Stromal cell of bone marrow (primary cell): ENCODE results near the gene CSPG4.
"Not testable (repeated sequence)": the region's sequence is repeated elsewhere in the genome, so short reads cannot be mapped to it uniquely, and the experiment has no call there.

Experiments used
- DNase-seq: peaks from one replicate; pipeline ENCODE4 v3.0.0-alpha.2; 2012; ENCODE audit warnings: low read depth

CSPG4 gene

DNA sequence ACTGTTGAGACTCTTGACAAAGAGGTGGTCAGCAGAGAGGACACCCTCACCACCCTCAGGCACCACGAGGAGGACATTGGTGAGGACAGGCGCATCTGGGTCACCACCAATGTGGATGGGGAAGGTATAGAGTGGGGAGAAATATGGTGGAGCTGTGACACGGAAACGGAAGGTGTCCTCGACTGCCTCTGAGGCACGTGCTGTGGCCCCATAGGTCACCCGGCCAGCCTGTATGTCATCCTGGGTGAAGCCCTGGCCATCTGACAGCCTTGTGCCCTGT is 24.4 kb downstream of the CSPG4 start:
- no peak for DNase-seq

DNA sequence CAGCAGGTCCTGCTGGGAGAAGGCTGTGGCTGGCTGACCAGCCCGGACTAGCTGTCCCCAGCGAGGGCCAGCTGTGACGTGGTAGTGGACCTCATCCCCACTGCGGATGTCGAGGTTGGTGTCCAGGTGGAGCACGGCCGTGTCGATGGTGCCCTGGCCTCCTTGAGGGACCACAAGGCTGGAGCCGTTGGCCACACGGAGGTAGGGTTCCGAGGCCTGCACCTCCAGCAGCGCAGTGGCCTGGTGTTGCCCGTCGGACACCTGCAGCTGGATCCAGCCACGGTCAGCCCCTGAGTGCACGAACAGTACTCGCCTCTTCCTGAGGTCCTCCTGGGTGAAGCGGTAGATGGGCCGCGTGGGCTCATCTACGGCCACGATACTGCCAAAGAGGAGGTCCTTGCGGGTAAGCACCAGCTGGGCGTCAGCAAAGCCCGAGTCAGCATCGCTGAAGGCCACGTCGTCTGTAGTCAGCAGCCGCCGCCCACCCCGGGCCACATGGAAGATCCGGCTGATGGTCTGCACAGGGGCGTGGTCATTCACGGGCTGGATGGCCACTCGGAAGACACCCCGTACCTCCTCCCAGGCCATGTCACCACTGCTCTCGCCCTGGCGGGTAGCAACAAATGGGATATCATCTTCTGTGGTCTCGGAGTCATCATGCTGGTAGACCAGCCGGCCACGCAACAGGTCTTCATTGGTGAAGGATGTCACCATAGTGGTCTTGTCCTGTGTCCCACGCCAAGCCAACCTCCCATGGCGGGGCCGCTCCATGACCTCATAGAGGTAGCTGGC is 25.0 kb downstream of the CSPG4 start:
- DNase-seq = no peak

DNA sequence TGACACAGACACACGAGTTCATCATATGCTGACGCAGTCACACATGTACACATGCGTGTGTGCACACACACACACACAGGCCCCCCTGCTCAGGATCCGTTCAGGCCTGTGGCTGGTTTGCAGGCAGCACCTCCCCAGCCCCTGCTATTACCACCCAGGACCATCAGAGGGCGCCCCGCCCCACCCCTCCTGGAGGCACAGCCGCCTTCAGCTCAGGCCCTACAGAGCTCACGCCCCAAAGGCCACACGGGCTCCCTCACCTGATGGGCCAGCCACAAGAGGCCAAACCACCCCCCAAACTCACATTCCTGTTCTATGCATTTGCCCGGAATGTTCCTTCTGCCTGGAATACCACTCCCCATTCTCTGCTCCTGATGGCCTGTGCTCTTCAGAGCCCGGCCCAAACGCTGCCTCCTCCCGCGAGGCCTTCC is 26.4 kb downstream of the CSPG4 start:
- not testable (repeated sequence) for DNase-seq

DNA sequence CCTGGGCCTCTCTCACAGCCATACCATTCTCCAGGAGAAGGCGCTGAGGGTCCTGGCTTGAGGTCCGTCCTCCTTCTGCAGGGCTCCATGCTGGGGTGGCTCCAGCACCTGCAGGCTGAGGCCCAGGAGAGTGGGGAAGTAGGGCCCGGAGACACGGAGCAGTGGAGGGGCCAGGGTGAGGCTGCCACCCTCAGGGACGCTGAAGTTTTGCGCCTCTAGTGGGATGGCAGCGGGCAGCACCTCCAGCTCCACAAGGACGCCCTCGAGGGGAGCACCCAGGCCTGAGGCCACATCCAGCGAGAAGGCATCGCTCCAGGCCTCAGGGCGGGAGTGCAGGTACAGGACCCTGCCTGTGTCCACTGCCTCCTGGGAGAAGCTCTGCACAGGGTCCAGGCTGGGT is 27.5 kb downstream of the CSPG4 start:
- DNase-seq = no peak

DNA sequence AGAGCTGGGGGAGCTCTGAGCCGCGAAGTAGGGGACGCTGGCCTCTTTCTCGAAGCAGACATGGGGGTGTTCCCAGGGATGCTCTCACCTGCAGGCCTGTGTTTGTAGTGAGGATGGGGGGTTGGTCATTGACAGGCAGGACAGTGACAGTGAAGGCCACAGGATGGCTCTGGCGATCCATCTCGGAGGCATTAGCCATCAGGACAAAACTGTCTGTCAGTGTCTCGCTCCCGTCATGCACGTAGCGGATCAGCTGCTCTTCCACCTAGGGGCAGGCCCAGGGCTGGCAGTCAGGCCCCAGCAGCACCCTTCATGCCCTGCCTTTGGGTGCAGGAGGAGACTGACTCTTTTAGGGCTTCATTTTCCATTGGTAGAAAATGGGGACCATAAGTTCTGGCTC is 28.0 kb downstream of the CSPG4 start:
- DNase-seq = no peak

DNA sequence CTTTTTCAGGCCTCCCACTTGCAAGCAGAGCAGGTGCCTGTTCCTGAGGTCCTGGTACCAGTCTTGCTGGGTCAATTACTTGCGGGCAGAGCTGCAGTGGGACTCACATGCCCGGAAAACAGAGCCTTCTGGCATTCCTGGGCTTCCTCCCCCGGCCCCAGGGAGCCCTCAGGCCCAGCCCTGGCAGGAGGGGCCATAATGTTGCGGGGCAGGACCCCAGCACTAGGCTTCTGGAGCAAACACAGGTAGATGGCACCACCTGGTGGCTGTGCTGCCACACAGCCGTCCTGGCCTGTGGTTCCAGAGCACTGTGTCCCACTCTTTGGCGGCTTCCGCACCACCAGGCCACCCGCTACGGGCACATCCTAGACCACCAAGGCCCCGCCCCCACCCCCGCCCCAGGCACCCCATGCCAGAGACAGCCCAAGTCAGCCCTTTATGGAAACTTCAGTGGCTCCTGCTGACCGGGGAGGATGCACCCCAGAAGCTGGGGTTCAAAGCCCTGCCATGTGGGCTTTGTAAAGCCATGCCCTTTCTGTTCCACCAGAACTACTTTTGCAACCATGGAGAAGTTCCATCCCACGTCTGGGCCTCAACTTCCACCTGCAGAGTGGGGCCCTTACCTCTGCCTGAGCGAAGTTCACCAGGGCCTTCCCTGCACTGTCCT is 28.9 kb downstream of the CSPG4 start:
- not testable (repeated sequence) for DNase-seq

DNA sequence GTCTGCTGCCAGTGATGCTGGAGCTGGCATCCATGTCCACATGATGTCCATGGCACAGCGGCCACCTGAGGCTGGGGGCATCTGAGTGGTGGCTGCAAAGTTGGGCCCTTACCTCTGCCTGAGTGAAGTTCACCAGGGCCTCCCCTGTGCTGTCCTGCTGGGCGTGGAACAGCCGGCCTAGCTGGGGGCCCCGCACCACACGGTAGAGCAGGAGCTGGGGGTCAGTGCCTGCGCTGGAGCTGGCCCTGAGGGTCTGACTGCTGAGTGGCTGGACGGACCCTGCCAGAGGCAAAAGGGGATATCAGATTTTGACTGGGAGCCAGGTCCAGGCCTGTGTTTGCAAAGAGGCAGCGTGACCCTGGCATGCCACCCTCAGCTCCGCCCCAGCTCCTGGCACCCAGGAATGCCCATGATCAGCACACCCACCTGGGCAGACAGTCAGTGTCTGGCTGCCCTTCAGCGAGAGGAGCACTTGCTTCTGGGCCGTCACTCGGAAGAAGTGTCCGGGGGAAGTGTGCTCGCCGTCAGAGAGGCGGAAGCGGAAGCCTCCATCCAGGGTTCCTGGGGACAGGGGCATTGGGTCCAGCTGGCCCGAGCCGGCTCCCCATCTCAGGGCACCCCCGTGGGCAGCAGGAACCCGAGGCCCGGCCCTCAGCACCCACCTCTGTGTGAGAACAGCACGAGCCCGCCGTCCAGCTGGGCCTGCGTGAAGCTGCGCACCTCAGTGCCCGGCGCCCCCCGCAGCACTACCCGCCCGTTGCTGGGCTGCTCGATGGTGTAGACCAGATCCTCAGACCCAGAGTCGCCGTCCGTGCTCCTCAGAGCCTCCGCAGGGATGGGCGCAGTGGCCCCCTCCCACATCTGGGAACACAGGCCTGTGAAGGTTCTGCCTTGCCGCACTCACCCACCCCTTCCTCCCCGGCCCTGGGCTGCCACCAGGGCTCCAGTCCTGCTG is 30.2 kb downstream of the CSPG4 start:
- DNase-seq = no peak

DNA sequence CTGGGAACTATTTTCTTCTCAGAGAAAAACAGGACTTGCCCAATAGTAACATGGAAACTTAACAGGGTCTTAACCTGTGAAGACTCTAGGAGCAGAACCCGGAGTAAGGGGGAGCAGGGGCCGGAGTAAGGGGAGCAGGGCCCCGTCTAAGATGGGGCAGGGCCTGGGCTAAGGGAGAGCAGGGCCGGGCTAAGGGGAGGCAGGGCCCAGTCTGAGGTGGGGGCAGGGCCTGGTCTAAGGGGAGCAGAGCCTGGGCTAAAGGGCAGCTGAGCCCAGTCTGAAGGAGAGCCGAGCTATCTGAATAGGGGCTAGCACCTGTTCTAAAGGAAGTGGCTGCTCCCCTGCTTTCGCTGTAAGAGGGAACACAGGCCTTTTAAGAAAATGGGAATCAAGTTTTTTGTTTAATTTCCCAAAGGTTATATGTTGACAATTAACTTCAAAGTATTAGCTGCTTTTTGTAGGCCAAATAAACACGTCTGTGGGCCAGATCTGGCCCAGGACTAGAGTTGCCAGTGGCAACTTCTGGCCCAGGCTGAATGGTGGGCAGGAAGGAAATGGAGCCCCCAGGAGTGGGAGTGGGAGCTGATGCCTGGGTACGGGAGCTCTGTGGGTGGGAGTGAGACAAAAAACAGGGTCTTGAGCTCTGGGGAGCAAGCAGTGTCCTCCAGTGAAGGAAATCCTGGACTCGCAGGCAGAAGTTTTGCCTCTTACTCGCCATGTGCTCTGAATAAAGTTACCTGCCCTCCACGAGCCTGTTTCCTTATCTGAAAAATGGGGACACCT is 32.5 kb downstream of the CSPG4 start:
- DNase-seq = no peak

DNA sequence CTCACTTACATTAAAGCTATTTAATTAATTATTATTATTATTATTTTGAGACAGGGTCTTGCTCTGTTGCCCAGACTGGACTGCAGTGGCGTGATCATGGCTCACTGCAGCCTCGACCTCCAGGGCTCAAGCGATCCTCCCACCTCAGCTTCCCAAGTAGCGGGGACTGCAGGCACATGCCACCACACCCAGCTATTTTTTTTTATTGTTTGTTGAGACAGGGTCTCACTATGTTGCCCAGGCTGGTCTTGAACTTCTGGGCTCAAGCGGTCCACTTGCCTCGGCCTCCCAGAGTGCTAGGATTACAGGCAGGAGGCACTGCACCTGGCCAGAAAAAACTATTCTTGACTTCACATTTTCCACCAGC is 34.3 kb downstream of the CSPG4 start:
- DNase-seq = not testable (repeated sequence)

DNA sequence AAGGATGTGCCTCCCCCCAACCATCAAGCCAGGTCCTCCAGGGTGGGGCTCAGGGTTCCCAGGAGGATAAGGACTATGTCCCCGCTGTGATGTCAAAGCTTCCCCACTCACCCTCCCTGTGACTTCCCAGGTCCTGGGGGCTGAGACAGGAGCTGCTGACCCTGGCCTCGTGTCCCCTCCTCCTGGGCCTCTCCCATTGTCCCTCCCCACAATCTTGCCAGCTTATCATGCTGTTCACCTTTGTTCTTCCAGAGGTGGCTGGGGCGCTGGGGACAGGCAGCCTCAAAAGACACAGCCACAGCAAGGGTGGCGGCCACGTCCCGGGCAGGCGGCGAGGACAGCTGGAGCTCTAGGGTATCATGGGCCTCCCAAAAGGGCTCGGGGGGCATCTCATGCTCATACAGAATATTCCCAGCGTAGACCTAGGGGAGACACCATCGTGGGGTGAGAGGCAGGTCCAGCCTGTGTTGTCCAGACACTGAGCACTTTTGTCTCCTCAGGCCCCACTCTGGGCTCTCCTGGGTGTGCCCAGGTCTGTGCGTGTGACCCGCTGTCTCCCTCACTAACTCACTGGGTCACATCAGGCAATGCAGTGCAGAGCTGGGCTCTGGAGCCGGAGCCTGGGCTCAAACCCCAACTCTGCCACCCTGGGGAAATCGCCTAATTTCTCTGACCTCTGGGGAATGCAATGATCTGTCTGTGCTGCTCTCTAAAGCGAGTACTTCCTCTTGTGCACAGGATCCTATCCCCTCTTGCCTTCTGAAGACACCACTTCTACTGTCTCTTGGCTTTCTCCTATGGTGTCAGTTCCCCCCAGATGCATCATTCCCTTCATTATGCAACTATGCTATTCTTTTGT is 35.0 kb downstream of the CSPG4 start:
- no peak for DNase-seq

DNA sequence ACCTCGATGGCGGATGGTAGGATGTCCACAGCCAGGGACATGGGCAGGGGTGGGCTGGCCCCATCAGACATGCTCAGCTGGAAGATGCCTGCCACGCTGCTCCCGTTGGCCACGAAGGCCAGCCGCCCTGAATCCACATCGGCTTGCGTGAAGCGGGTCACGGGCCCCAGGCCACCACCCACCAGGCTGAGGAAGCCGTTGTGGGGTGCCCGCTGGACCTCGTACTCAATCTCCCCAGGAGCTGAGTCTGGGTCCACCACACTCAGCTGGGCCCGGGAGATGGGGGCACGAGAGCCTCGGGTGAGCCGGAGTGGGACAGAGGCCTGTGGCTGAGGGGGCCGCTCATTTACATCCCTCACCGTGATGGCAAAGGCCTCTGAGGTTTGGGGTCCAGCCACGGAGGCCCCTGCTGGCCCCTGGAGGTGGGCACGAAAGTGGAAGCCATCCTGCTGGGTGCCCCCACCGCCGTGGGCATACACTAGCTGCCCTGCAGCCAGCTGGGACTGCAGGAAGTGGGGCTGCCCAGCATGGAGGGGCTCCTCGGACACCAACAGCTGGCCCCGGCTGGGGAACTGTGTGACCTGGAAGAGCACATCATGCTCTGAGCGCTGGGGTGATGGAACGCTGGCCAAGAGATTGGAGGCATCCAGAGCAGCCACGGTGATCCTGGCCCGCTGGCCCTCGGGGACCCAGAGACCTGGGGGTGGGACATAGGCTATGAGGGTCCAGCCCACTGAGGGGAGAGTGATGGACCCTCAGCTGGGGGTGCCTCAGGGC is 35.8 kb downstream of the CSPG4 start:
- DNase-seq = no peak

DNA sequence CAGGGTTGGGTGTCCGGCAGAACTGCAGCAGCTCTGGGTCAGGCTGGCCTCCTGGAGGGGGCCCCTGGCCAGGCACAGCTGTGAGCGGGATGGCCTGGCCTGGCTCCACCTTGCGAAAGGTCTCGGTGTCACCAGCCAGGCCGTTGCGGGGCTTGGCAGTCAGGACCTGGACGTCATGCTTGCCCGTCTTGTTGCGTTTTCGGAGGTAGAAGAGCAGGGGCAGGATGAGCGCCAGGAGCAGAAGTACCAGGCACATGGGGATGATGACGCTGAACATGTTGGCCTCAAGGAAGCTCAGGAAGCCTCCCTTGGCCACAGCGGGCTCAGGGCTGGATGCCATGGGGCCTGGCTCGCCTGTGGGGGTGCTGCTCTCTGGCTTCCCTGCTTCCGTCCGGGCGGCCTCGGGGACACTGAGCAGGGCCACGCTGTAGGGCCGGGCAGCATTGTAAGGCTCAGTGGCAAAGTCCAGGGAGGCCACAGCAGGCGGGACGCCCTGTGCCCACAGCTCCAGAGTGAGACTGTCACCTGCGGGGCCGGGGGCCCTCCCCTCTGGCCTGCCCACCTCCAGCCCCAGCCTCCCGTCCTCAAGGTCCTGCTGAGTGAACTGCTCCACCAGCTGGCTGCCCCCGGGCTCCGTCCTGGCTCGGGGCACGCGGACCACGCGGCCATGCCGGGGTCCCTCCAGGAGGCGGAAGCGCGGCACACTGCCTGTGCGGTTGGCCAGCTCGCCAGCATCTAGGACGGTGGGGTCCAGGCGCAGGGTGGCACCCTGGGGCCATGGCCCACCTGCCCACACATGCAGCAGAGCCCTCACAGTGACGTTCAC is 36.9 kb downstream of the CSPG4 start:
- DNase-seq = no peak

DNA sequence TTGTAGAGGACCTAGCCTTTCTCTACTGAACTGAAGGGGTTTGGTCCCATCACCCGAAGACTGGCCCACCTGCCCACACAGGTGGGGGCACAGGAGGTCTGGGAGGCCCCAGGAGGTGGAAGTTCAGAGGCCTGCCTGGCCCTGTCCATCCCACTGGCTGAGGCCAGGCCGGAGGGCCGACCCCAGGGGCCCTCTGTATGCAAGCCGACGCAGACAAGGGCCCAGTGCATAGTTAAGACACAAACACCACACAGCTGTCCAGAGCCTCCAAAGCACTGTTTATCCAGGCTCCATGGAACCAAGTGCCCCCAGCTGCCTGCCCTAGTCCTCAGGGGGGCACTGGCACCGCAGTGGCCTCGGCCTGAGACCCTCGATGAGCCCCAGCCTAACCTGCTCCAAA is 38.3 kb downstream of the CSPG4 start:
- DNase-seq = no peak

DNA sequence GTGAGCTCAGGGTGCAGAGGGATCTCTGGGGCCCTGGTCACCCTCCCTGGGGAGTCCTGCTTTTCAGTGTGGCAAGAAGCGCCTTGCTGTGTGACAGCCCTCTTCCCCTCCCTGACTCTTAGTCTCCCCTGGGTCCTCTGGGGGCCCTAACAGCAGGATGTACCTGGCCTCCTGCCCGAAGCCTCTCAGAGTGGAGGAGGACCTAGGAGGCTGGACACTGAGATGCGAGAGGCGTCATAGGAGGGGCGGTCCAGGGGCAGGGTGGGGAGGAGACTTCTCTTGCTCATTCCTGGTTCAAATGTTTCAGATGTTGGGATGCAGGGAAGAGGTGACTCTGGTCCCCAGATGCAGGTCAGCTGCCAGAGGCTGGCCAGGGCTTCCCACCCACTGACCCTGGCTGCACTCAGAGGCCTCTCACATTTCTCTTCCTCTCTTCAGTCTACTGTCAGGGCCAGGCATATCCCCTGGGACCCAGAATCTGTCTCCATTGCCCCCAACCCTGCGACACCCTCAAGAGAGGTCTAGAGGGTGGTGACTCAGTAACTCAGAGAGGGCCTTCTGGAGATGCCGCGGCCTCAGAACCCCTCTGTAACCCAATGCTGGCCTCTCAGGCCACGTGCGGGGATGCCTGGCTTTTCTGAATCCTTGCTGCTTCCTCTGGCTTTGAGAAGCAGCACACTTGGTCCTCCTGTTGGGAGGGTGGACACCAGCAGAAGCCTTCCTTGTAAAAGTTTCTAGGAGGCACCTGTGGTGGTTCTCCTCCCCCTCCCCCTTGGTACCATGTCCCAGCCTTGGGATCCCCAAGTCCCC is 39.0 kb downstream of the CSPG4 start:
- peak; percentile 74 for DNase-seq

DNA sequence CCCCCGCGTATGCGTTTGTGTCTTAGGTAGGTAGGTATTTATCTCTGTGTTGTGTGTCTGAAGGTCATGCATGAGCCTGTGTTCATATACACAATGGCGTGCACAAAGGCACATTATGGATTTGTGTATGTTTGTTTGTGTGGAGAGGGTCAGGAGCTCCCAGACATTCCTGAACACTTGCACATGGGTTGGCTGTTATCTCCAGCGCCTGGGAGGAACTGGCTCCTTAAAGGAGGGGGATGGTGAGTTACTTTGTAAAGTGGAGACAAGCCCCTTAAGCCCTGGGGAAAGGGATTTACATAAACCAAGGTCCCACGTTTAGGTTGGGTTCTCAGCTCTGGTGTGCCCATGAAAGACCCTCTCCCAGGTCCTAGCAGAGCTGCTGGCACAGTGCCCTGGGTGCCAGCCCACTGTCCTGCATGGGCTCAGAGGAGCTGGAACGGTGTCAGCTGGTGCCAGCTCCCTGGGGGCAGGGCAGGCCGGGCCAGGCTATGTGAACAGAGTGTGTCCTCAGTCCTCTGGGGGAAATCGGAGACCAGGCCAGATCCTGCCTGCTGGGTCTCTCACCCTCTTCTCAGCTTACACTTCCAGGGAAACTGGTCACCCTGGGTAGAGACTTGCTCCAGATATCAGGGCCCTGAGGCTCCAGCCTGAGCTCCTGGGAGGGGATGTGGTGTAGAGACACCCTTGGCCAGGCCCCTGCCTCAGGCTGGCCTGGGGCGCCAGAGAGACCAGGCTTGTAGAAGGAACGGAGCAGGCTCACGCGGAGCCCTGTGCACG is 39.8 kb downstream of the CSPG4 start:
- no peak for DNase-seq

DNA sequence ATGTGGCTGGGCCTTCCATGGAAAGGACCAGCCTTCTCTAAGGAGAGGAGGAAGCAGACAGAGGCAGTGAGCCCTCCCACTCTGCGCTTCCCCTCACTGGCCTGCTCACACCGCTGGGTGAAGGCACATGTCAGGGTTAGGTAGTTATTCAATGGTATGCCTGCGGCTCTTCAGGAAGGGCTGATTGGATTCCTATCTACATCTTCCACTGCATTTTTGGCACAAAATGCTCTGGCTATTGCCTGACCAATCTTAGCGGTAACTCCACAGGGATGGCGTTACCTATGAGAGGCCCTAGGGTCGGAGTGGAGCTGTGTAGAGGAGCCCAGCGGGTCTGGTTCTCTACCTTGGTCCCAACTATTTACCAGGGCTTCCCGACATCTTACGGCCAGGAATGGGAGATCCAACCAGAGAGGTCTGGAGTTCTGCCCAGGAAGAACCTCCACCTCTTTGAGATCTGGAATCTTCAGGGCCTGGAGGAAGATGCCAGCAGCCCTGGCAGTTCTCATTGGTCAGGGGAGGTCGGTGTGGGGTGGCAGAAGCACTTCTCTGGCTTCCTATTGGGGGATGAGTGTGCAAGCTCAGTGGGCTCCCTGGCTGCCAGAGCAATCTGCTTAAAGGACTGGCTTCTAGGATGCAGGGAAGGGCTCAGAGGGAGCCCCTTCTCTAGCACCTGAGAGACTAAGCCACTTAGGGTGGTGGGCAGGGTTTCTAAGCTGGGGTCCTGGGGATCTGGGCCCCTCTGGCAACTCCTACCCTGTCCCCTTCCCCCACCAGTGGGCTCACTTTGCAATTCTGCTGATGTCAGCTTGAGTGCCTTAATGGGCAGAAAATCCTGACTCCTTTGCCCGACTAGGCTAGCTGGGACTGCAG is 40.7 kb downstream of the CSPG4 start:
- DNase-seq = no peak

DNA sequence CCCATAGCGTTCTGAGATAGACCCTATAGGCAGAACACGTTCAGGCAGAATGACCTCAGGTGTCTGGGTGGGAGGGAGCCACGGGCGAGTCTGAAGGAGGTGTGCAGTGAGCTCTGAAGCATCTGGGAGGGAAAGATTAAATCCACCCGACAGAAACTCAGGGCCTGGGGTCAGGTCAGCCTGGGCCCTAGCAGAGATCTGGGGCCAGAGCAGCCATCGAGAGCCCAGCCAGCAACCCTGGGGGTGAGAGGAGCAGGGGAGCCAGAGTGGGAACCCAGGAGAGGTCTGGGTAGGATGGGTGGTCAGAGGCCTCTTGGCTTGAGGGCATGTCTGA is 42.8 kb downstream of the CSPG4 start:
- DNase-seq = no peak
